Fibroblast of the conjunctiva (primary cell): ENCODE results near the gene ROPN1.
A peak's percentile ranks its signal among the peaks of the same experiment; 100 is the strongest.
"Not testable (repeated sequence)": the region's sequence is repeated elsewhere in the genome, so short reads cannot be mapped to it uniquely, and the experiment has no call there.

Source experiments
- DNase-seq: peaks from one replicate; pipeline ENCODE4 v3.0.0-alpha.2; 2010; ENCODE audit warnings: low read depth

ROPN1 gene

DNA sequence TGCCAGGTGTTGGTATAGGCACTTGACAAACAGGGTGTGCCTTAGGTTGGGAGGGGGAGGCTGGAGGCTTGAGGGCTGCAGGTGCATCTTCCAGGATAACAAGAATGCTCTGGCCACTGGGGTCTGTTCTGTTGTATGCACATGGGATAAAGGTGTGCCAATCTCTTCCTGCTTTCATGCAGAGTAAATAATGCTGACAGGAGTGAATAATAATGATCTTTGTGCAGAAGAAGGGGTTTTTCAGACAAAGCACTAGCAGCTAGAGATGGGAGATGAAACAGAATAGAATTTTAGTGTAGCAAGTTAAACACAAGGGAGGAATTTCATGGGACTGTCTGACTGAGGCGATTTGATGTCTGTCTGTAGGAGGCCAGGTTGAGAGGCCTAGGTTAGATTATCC, 1.9 kb upstream of the ROPN1 start:
- no peak for DNase-seq

- no peak for DNase-seq
Observed at GRCh38 chr3:123986427-123986826, 5.5 kb downstream of the ROPN1 start.

GRCh38 chr3:123984957-123985356, 7.0 kb downstream of the ROPN1 start:
- DNase-seq: no peak

- no peak for DNase-seq
Observed at GRCh38 chr3:123984350-123984749, 7.6 kb downstream of the ROPN1 start.

DNA sequence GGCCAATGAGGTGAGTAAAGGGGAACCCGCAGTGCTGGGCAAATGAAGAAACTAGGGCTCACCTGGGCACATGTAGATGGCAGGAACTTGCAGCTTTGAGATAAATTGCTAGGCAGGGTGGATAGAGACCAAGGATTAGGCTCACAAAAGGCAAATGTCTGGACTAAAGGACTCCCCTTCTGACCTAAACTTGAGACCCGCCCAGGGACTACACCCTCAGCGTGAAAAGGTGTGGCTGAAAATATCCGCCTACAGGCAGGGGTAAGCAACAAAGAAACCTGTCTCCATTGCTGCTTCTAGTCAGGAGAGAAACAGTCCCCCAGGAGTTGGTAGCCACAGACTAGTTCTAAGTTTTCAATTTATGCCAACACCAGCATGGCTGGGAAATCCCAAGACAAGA, 10.6 kb downstream of the ROPN1 start:
- not testable (repeated sequence) for DNase-seq

GRCh38 chr3:123980539-123980938, 11.4 kb downstream of the ROPN1 start:
- no peak for DNase-seq

GRCh38 chr3:123979525-123980501, 12.1 kb downstream of the ROPN1 start:
- DNase-seq: not testable (repeated sequence)

GRCh38 chr3:123976904-123977303, 15.0 kb downstream of the ROPN1 start:
- not testable (repeated sequence) for DNase-seq

DNA sequence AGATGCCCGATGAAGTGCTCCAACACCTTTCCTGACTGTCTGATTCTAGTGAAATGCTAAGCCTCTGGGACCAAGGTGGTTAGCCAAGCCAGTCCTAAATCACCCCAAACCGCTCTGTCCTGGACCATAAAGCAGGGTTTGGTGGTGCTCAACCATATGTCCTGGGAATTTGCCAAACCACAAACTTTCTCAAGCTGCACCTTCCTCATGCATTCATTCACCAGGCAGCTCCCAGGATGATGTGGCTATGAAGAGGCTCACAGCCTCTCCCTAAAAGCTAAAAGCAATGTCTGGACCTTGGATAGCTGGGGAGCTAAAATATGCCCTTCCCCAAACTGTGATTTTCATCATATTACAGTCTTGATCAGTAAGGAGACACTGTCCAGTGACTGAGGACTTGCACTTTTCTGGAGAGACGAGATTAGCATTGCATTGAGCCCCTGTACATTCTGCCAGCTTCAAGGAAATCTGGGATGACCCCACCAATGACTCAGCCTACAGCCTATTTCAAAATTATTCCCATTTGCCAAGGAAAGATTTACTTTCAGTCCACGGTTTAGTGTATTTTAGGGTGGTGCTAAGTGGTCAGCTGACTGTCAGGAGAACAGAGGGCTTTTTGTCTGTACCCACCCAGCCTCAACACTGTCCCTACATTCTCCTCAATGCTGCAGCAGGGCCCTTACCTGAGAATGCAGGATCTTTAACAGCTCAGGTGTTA, 15.6 kb downstream of the ROPN1 start:
- DNase-seq: not testable (repeated sequence)

DNA sequence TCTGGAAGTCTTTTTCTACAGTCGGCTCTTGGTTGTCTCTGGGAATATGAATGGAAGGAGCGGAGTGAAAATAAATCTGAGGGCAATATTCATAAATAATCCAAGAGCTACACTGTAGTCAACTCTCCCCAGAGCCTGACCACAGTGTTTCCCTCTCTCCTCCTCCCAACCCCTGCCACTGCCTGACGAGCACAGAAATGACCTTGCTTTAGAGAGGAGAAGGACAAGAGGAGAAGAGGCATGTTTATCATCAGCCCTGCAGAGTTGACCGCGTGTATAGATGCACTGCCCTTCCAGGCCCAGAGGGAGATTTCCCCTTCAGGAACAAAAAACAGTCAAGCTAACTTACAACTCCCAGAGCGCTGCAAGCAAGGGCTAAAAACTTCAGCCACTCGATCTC, 16.9 kb downstream of the ROPN1 start:
- DNase-seq: not testable (repeated sequence)

- DNase-seq: peak; percentile 32
Observed at GRCh38 chr3:123971406-123971805, 20.5 kb downstream of the ROPN1 start.

DNA sequence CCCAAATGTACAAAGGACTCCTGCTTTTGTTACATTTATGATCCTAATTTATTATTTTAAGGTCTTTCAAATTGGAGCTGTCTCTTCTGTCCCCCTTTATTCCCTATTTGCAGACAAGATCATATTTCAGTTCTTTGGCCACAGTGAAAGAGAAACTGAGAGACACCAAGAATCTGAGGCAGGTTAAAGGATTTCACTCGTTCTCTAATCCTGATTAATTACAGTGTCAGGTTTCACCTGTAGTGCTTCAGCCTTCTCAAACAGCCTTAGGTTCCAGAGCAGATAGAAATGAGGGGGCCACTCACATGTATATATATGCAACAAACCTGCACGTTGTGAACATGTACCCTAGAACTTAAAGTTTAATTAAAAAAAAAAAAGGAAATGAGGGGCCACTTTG, 24.7 kb downstream of the ROPN1 start:
- not testable (repeated sequence) for DNase-seq

DNA sequence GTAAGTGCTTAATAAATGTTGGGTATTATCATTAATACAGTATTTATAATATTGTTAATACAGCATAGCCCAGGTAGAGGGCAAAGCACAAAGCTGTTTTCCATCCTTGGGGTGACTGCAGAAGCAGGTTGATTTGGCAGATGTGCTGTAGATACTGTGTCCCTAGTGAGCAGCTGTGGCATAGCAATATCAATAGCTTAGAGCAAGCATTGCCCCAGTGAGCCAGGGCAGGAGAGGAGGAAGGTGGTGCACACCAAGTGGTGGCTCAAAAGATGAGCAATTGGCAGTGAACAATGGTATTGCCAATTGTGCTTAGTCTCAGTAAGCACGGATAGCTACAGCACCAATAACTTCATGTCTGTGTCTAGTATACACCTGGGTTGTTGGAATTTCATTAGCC, 25.1 kb downstream of the ROPN1 start:
- DNase-seq: not testable (repeated sequence)

DNA sequence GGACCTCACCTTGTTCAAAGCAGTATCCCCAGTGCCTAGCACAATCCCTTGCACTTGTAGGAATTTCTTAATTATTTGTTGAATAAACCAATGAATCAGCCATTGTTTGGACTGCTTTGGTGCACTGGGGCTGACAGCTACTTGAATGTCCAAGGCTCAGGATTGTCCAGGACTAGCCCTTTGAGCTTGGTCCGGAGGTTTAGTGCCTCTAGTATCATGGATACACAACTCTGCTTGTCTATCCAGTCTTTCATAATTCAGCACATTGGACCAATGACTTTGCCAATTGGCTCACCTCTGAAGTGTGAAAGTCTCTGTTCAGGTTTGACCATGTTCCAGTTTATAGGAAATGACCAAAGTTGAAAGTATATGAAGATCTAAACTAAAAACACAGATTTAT, 27.1 kb downstream of the ROPN1 start:
- not testable (repeated sequence) for DNase-seq

GRCh38 chr3:123961508-123961856, 30.4 kb downstream of the ROPN1 start:
- DNase-seq: no peak

GRCh38 chr3:123960781-123961507, 31.0 kb downstream of the ROPN1 start, which contains the start of gene CCDC14:
Gene CCDC14 (minus strand): TSS chr3:123961229. CDS start chr3:123961173, 56 bp downstream.
- peak; percentile 89 for DNase-seq

DNA sequence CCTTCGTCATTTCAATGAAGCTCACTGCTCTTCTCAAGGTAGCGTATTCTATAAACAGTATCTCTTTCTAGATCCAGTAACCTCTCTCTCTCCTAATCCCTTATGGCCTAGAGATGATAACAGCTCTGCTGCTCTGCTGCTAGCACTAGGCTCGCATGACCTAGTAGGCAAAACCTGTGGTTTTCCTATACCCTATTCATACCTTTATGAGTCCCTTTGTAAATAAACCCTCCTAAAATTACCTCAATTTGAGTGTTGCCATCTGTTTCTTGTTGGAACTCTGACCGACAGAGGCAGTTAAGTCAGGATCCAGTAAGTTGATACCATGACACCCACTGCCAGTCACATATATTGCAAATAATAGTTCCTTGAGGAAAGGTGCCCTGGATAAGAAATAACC, 38.2 kb downstream of the ROPN1 start:
- no peak for DNase-seq

- DNase-seq: no peak
Observed at GRCh38 chr3:123952844-123953520, 38.9 kb downstream of the ROPN1 start.

DNA sequence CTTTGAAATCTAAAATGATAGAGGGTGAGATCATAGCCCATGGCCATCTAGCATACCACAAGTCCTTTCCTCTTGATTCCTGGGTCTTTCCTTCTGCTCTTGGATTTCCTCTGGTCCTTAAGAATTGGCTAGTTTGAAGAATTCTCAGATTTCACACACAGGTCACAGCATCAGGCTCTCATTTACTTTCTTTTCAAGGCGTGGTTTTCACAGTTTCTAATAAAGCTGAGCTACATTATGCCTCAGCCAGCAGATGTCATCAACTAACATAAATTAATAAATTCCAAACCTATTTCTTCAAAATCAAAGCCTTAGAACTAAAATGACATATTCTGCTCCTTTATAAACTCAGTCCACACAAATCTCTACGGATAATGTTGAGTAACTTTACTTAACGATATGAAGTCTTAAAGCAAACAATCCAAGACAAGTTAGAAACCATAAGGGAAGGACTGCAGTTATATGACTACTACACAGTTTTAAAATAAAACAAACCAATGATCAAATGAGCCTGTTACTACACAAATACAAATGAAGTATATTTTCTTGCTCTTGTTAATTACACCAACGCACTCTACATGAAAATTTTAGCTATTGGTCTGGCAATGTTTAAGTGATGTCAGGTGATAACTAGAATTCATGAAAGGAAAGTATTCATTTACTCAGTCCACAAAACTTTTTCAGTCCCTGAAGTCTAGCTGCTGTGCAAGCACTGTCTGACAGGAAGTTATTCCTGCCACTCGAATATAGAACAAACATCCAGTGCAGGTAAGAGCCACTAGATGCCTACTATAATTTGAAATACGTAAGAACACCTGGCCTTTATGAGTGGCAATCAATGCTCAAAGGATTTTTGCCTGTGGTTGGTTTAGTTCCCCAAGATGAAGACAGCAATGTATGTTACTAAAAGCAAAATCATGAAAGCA, 40.1 kb downstream of the ROPN1 start:
- DNase-seq: no peak

DNA sequence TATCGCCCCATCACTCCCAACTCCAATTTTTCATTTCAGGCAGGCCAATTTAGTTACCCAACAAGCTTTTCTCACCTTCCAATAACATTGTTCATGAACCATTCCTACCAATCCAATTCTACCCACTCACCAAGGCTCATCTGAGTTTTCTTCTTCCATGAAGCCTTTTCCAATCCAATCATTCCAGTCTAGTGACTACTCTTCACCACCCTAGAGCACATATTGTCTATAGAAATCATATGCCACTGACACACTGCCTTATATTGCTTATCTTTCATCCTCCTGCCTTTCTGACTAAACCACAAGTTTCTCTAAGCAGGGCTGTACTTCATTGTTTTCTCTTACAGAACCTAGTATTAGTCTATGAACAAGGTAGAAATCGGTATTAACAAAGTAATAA, 42.3 kb downstream of the ROPN1 start:
- no peak for DNase-seq

DNA sequence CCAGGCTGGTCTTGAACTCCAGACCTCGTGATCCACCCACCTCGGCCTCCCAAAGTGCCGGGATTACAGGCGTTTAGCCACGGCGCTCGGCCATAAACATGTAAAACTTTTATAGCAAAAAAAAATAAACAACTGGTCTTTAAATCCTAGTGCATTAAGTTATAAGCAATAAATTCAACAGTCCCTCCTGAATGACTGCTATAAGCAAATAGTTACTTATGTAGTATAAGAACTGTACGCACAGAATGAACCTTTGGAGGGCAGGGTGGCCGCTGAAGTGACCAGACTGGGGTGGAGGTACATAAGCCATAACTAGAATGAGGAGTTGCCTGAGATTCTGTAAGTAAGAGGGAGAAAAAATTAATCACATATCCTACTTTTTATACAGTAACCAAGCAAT, 43.5 kb downstream of the ROPN1 start:
- no peak for DNase-seq
